ENCODE data around the gene TSHZ2. TPM values are rescaled to one million over a fixed set of nuclear protein-coding genes. Genes with fewer than 3 reads are reported as not detected.

TSHZ2 gene
- total and polyA plus RNA-seq, 12 donors = 1.5 to 6.2 (median 4.5) TPM

DNA sequence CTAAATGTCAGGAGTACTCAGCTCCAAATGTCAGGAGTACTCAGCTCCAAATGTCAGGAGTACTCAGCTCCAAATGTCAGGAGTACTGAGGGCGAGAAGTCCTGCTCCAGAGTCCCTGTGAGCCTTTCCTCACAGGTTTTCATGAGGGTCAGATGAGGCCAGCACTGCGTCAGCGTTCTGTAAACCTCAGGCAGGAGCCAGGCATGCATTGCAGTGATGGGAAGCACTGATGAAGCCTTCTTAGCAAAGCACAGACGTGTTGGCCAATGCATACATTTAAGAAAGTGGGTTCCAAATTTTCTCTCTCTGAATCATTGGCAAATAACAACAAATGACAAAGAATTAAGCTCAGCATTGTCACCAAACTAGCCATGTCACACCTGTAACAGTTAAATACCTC lies 366.6 kb downstream of the TSHZ2 start:
- Histone ChIP-seq H3K9me3 (no peaks in the 10 kb centered on the region), H3K4me3 (no peak overlapping the region), H3K4me1 (peaks cover 0 to 17% (median 5%) of the 10 kb centered on the region in 9 donors), H3K36me3 (no peaks in the 10 kb centered on the region), H3K27ac (no peak overlapping the region), H3K27me3 (no peaks in the 10 kb centered on the region)
- intact Hi-C loops (cut with DNase I) = no loop called here
- TF ChIP-seq, protein P1, sequence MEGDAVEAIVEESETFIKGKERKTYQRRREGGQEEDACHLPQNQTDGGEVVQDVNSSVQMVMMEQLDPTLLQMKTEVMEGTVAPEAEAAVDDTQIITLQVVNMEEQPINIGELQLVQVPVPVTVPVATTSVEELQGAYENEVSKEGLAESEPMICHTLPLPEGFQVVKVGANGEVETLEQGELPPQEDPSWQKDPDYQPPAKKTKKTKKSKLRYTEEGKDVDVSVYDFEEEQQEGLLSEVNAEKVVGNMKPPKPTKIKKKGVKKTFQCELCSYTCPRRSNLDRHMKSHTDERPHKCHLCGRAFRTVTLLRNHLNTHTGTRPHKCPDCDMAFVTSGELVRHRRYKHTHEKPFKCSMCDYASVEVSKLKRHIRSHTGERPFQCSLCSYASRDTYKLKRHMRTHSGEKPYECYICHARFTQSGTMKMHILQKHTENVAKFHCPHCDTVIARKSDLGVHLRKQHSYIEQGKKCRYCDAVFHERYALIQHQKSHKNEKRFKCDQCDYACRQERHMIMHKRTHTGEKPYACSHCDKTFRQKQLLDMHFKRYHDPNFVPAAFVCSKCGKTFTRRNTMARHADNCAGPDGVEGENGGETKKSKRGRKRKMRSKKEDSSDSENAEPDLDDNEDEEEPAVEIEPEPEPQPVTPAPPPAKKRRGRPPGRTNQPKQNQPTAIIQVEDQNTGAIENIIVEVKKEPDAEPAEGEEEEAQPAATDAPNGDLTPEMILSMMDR (IDR thresholded peaks at IDR 0.05) = no peak
- DNase-seq (no peak), ATAC-seq (no peak)
- 89 to 94% methylated on average over 4 of the region's 4 CpGs for WGBS, 2 donors

DNA sequence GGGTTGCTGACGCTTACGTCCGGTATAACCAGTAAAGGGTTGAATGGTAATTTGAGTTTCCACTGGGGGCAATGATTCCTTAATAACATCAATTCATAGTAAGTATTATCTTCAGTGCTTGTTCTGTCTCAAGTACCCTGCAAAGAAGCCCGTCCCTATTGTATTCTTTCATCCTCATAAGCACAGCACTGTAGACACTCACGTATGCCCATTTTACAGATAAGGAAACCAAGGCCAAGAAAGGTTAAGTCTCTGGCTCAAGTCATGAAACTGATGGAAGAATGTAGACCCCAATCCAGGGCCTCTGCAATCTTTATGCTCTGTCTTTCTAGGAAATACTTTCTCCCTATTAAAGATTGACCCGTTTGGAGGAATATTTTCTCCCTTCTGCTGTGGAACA lies 370.3 kb downstream of the TSHZ2 start:
- TF ChIP-seq, protein P1 (IDR thresholded peaks at IDR 0.05) = no peak
- no peak overlapping the region for H3K4me3 ChIP-seq
- H3K4me1 ChIP-seq = no peaks in the 10 kb centered on the region
- H3K36me3 ChIP-seq = no peaks in the 10 kb centered on the region
- H3K27ac ChIP-seq = no peak overlapping the region
- DNase-seq (no peak), ATAC-seq (no peak)
- intact Hi-C loops (cut with DNase I) = no loop called here
- 87 to 91% methylated on average over 6 of the region's 6 CpGs for WGBS, 2 donors
- H3K9me3 ChIP-seq = no peaks in the 10 kb centered on the region
- H3K27me3 ChIP-seq = no peaks in the 10 kb centered on the region

DNA sequence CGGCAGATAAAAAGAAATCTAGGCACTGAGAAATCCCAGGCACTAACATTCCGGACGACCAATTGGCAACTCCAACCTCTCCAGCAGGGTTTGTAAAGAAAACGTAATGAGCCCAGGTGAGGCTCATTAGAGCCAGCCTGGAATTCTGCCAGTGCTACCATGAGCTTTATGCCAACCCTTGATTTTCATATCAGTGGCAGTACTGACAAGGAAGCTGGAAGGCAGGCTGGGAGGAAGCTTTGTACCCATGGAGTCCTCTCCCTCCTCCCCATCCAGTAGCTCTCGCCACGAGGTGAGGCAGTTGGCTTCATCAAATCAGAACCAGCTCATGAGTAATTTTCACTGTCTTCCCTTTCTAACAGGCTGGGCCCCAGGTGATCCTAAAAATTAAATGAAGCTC lies 371.3 kb downstream of the TSHZ2 start:
- Histone ChIP-seq H3K4me3 (no peak overlapping the region), H3K27me3 (no peaks in the 10 kb centered on the region), H3K9me3 (no peaks in the 10 kb centered on the region), H3K4me1 (no peaks in the 10 kb centered on the region), H3K27ac (no peak overlapping the region), H3K36me3 (no peaks in the 10 kb centered on the region)
- ATAC-seq (no peak), DNase-seq (no peak)
- TF ChIP-seq, protein P1 (IDR thresholded peaks at IDR 0.05) = no peak
- intact Hi-C loops (cut with DNase I) = no loop called here
- WGBS, 2 donors = 68 to 71% methylated on average over 6 of the region's 6 CpGs

DNA sequence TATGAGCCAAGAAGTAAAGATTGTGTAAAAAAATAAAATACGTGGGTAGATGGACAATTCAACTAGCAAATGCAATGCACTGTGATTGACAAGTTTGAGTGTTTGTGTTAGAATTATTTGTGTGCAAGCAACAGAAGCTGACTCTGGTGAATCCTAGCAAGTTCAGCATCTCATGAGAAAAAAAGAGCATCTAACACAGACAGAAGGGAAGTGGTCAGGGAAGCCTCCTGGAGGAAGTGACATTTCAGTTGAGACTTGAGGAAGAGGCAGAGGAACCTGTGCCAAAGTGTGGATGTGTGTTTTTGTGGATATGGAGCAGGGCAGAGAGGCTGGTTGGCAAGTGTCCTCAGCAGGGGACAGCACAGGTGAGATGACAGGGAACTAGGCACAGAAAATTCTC lies 372.7 kb downstream of the TSHZ2 start:
- DNase-seq (no peak), ATAC-seq (no peak)
- H3K4me1 ChIP-seq = no peaks in the 10 kb centered on the region
- peaks cover 0 to 3% (median 0%) of the 10 kb centered on the region in 11 donors for H3K9me3 ChIP-seq
- 92 to 98% methylated on average over 1 of the region's 1 CpG for WGBS, 2 donors
- intact Hi-C loops (cut with DNase I) = no loop called here
- H3K27ac ChIP-seq = no peak overlapping the region
- TF ChIP-seq, protein P1 (IDR thresholded peaks at IDR 0.05) = no peak
- no peaks in the 10 kb centered on the region for H3K36me3 ChIP-seq
- no peak overlapping the region for H3K4me3 ChIP-seq
- H3K27me3 ChIP-seq = peaks cover 0 to 3% (median 0%) of the 10 kb centered on the region in 7 donors

Data from heart right ventricle (tissue), 16 donors.